ENCODE data around the gene GAD1.

The GAD1 gene

DNA sequence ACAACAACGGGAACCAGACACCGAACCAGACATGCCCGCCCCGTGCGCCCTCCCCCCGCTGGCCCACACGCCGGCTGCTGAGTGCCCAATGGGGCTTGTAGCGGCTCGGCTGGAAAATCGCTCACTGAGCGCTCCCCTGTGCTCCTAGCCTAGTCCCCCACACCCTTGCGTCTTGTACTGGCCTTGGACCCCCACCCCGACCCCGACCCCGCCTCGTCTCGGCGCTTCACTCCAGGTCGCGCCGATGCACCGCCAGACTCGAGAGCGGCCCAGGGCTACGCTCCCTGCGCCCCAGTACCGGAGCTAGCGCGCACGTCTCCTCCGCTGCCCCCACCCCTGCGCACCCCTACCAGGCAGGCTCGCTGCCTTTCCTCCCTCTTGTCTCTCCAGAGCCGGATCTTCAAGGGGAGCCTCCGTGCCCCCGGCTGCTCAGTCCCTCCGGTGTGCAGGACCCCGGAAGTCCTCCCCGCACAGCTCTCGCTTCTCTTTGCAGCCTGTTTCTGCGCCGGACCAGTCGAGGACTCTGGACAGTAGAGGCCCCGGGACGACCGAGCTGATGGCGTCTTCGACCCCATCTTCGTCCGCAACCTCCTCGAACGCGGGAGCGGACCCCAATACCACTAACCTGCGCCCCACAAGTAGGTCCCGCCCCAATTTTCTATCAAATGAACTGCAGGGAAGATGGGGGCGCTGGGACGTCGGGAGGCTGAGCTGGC, 1.5 kb downstream of the GAD1 start:
- no peak for DNase-seq (ENCODE audit: low read depth in 2 of 2)

GRCh38 chr2:170818752-170819470, 2.2 kb downstream of the GAD1 start:
- no peak for DNase-seq (ENCODE audit: low read depth in 2 of 2)

GRCh38 chr2:170819680-170820664, 3.3 kb downstream of the GAD1 start:
- DNase-seq (ENCODE audit: low read depth in 2 of 2), result no peak

GRCh38 chr2:170820757-170821530, 4.3 kb downstream of the GAD1 start:
- DNase-seq (ENCODE audit: low read depth in 2 of 2), result no peak

DNA sequence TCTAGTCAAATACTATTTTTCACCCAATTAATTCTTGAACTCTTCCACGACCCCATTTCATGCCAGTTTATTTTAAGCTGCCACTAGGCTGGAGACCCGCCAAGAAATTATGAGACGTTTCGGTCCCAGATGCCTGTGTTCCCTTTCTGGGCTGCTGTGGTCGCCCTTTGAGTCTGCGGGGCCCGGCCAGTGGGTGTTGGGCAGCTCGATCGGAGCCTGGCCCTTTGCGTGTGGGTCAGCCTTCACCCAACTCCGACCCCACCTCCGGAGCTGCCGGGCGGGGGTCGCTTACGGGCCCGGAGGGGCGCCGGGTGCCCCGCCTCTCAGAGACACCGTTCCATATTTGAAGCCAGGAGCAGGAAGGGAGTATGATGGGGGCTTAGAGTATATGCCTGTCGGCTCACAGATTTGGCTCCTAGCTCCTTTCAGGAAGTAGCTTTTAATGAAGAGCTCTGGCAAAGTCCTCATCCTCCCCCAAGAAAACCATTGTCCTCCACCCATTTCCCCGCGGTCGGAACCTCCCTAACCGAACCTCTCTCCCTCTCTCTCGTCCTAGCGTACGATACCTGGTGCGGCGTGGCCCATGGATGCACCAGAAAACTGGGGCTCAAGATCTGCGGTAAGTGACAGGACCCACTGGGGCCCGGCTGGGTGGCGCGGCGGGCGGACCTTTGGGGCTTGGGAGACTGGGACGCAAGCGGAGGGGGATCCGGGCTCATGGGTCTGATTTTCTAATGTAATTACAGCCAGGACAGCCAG, 5.0 kb downstream of the GAD1 start:
- DNase-seq (ENCODE audit: low read depth in 2 of 2), result no peak

DNA sequence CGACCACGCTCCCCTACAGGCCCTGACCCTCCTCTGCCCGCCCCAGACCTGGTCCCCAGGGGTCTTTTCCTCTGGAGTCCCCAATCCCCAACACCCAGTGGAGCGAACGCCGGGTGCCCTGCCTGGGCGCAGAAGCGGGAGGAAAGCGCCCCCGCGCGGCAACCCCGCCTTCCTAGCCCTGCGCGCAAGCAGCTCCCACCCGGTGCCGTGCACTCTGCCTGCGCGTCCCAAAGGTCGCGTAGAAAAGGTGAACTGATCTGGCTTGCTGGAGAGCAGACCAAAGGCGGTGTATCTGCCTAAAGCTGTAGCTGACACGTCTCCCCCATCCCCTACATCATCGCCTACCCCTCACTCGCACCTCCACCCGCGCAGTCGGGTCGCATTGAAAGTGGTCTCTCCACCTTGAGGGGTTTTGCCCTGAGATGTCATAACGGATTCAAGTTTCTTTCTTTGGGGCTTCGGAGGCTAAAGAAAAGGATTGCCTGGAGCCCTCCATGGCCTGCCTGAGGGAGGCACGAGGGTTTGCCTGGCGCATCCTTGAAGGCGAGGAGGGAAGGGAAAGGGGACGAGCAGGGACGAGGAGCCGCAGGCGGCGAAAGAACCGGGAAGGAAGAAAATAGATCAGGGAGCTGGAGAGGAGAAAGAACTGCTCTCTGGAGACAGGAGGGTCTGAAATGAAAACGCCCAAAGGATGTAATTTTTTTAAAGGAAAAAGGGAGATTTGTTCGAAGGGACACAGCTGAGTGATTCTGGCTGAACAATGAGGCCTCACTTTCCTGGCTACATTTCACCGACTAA, 5.8 kb downstream of the GAD1 start:
- no peak for DNase-seq (ENCODE audit: low read depth in 2 of 2)

DNA sequence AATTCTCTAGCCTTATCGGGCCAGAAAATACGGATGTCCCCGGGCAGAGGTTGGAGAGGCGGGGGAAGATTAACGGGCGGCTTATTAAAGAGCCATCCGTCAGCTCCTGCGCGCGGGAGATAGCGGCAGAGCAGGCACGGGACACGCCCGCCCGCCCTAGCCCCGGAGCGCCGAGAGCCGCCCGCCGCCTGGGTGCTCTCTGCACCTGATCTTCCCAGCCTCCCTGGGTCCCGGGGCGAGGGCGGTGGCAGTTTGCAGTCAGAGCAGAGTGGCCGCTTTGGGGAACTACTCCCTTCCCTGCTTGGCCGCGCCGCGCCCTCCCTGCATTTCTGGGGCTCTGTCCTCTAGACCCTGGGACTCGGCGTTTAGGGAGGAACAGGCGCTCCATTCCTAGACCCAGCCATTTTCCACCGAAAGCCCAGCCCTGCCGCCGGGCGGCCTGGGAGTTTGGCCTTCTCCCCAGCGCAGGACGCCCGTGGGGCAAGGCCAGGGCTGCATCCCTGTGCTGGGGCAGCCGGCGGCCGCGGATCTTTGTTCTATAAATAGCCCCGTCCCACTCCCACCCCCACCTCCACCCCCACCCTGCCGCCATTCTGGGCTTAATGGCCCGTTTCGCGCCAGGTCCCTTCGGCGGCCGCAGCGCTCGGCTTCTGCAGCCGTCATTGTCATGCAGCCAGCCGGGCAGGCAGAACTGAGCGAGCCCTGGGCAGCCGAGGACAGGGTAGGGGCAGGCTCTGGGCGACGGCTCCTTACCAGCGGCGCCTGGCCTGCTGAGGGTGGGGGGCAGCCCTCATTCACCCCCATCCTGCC, 6.6 kb downstream of the GAD1 start:
- no peak for DNase-seq (ENCODE audit: low read depth in 2 of 2)

DNA sequence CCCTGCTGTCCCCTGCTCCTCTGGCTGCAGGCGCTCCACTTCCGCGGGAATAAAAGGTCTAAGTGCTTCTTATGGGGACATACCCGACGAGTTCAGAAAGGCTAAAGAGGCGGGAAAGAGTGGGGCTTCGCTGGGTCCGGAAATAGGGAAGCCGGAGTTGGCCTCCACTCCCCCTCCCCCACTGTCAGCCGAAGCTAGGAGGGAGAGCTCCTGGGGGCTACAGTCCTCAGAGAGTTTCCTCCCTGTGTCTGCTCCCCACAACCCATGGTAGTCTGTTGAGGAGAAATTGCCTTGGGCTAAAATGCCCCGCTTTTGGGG, 7.2 kb downstream of the GAD1 start:
- no peak for DNase-seq (ENCODE audit: low read depth in 2 of 2)

GRCh38 chr2:170824526-170825015, 7.9 kb downstream of the GAD1 start:
- no peak for DNase-seq (ENCODE audit: low read depth in 2 of 2)

DNA sequence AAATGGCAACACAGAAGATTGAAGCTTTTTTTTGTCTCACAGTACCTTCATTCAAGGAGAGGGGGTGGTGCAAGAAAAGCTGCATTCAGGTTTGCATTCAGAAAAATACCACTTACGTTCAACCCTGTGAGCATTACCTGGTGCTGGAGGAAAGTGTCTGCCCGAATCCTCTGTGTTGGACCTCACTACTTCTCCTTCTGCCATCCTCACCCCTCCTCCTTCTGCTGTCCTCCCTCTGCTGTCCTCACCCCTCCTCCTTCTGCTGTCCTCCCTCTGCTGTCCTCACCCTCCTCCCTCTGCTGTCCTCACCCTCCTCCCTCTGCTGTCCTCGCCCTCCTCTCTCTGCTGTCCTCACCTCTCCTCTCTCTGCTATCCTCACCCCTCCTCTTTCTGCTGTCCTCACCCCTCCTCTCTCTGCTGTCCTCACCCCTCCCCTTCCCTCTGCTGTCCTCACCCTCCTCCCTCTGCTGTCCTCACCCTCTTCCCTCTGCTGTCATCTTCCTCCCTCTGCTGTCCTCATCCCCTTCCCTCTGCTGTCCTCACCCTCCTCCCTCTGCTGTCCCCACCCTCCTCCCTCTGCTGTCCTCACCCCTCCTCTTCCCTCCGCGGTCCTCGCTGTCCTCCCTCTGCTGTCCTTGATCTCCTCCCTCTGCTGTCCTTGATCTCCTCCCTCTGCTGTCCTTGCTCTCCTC, 11.3 kb downstream of the GAD1 start:
- DNase-seq (ENCODE audit: low read depth in 2 of 2), result no peak

DNA sequence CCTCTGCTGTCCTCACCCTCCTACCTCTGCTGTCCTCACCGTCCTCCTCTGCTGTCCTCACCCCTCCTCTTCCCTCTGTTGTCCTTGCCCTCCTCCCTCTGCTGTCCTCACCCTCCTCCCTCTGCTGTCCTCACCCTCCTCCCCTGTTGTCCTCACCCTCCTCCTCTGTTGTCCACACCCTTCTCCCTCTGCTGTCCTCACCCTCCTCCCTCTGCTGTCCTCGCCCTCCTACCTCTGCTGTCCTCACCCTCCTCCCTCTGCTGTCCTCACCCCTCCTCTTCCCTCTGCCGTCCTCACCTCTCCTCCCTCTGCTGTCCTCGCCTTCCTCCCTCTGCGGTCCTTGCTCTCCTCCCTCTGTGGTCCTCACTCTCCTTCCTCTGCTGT, 11.8 kb downstream of the GAD1 start:
- no peak for DNase-seq (ENCODE audit: low read depth in 2 of 2)

DNA sequence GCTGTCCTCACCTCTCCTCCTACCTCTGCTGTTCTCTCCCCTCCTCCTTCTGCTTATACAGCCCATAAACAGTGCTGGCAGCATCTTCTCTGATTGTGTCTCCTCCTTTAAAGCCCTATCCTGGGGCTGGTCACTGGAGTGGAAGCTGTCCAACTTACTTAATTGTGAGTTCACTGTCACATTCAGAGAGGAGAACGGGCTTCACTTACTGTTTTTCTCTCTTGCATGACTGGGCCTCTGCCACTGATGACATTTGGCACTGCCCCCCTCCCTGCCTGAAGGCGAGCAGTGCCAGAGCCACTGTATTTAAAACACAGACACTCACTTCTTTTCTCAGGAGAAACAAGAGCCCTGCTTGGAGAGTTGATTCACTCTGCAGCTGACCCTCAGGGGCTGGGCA, 12.3 kb downstream of the GAD1 start:
- DNase-seq (ENCODE audit: low read depth in 2 of 2), result no peak

DNA sequence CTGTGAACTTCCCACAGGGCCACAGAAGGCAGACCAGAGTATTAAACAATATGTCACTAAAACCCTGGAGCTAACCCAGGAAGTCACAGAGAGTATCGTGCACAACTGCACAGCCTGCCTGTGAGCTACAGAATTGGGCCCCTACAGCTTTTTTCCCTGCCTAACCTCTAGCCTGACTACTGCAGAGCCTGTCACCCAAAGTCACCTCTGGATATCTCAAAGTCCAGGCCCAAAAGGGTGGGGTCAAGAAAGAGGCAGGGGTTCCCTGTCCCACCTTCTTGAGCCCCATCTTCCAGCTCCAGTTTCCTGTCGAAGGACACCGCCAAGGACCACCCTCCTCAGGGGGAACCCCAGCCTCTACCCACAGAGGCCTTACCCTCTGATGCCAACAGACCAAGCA, 13.5 kb downstream of the GAD1 start:
- no peak for DNase-seq (ENCODE audit: low read depth in 2 of 2)

- no peak for DNase-seq (ENCODE audit: low read depth in 2 of 2)
These were observed 14.4 kb downstream of the GAD1 start for GRCh38 chr2:170831115-170831514.

DNA sequence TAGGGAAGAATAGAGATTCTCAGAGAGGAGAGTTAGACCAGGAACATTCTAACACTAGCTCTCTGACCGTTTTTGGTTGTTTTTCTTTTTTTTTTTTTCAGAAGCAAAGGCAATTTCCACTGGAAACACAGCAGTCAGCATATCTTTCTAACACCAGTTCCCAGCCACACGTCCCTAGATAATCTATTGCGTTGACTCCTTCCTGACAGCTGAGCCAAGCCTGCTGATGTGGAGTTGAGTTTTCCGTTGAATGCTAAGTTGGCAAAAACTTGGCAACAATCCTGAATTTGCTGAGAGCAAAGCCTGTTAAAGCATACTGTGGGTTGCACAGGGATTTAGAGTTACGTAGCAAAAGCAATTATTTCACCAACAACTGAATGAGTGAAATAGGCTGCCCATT, 19.3 kb downstream of the GAD1 start:
- no peak for DNase-seq (ENCODE audit: low read depth in 2 of 2)

DNA sequence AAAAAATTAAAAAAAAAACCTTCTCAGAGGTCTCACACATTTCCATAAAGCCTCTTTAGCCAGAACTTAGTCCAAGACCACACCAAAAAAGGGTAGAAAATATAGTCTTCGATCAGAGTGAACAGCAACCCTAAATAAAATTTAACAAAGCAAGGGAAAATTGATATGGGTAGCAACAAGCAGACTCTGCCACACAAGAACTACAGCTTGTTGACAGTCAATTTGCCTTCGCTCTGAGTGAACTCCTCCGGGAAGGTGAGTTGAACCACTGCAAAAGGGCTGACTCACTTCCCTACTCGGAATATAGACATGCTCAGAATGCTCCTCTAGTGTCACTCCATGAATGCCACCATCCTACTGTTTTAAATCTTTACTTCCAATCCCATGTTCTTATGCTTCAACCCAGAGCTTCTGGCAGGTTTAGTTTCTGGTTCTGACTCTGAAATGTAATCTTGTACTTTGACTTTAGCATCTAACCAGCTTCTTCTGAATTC, 24.1 kb downstream of the GAD1 start:
- no peak for DNase-seq (ENCODE audit: low read depth in 2 of 2)

GRCh38 chr2:170842785-170843184, 26.1 kb downstream of the GAD1 start:
- DNase-seq (ENCODE audit: low read depth in 2 of 2), result no peak

DNA sequence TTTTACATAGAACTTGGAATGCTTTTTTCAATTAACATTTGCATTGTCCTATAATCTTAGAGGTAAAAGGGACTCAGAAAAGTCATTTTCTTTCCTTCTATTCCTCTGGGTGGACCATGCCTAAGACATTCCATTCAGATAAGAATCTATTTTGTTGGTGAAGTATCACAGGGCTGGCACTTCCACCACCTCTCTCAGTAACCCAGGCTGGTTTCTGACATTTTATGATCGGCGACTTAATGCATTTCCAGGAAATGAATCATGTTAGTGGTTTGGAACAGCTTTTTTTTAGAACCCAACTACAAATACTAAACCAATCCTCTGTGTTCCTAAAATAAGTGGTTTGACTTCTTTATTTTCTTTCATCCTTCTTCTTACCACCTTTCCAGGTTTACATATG, 27.0 kb downstream of the GAD1 start:
- no peak for DNase-seq (ENCODE audit: low read depth in 2 of 2)

Measured in stimulated activated CD4-positive, alpha-beta T cell treated with anti-CD3 and anti-CD28 coated beads, Interleukin-15, amount 100 ng/mL, for 48 hours (primary cell).